Osteoblast (primary cell): ENCODE measurements around the gene VAMP7. TPM values are rescaled to one million over a fixed set of nuclear protein-coding genes. Genes with fewer than 3 reads are reported as not detected.

Experiments
- DNase-seq: peaks from one replicate; pipeline ENCODE4 v3.0.0; 2011; ENCODE audit warnings: low spot score, mixed read lengths; ENCODE audit not compliant: insufficient read length; ENCODE audit errors: missing footprints
- H2AFZ ChIP-seq: 2 replicates; pipeline ENCODE4 v1.6.0; 2011; ENCODE audit warnings: mild to moderate bottlenecking, low read length
- H3K27ac ChIP-seq: 2 replicates; pipeline ENCODE4 v1.5.1; 2011; ENCODE audit warnings: mild to moderate bottlenecking, low read depth, low read length, moderate library complexity
- H3K27me3 ChIP-seq: 2 replicates; pipeline ENCODE4 v1.6.0; 2012; ENCODE audit warnings: mild to moderate bottlenecking, control low read depth, inconsistent platforms, low read length, moderate library complexity; ENCODE audit not compliant: insufficient read depth
- H3K36me3 ChIP-seq: 2 replicates; pipeline ENCODE4 v1.5.1; 2011; ENCODE audit warnings: mild to moderate bottlenecking, low read length, control low read depth, moderate library complexity; ENCODE audit not compliant: insufficient read depth
- H3K4me1 ChIP-seq: 2 replicates; pipeline ENCODE4 v1.5.1; 2011; ENCODE audit warnings: mild to moderate bottlenecking, low read length, control low read depth, moderate library complexity; ENCODE audit not compliant: insufficient read depth
- H3K4me2 ChIP-seq: 2 replicates; pipeline ENCODE4 v1.6.0; 2011; ENCODE audit warnings: mild to moderate bottlenecking, low read length; ENCODE audit not compliant: insufficient read depth
- H3K4me3 ChIP-seq: fragments of 200-600 bp; sonication (generic); 3 replicates; pipeline ENCODE4 v1.5.1; 2012; ENCODE audit warnings: mild to moderate bottlenecking, low read length, inconsistent platforms; ENCODE audit not compliant: insufficient read depth
- H3K79me2 ChIP-seq: 2 replicates; pipeline ENCODE4 v1.6.0; 2012; ENCODE audit warnings: mild to moderate bottlenecking, low read length, control low read depth, inconsistent platforms; ENCODE audit not compliant: insufficient read depth
- H3K9me3 ChIP-seq: 2 replicates; pipeline ENCODE4 v1.5.1; 2011; ENCODE audit warnings: low read depth, low read length, control low read depth
- H4K20me1 ChIP-seq: 2 replicates; pipeline ENCODE4 v1.6.0; 2012; ENCODE audit warnings: mild to moderate bottlenecking, low read length, control low read depth; ENCODE audit not compliant: insufficient read depth
- total RNA-seq: library from RNA; depleted of rRNA; stranded (reverse); fragments of >200 nt; gene quantifications from 2 replicates; pipeline ENCODE4 v1.2.3, GENCODE V29; 2012
- TF ChIP-seq, protein P1 (sequence below): IDR thresholded peaks from 2 replicates; pipeline ENCODE4 v1.5.1; 2011; ENCODE audit warnings: mild to moderate bottlenecking, low read depth, low read length, moderate library complexity; ENCODE audit errors: extremely low read depth

Gene VAMP7
- total RNA-seq, 1 donor: 49.9 TPM

- H3K36me3 ChIP-seq: no peaks in the 10 kb centered on the region
- no peak overlapping the region for H3K4me2 ChIP-seq
- no peak overlapping the region for H3K27ac ChIP-seq
- peaks cover 3% of the 10 kb centered on the region for H3K9me3 ChIP-seq
- DNase-seq: no peak
- no peak overlapping the region for H3K4me3 ChIP-seq
- TF ChIP-seq, protein P1, sequence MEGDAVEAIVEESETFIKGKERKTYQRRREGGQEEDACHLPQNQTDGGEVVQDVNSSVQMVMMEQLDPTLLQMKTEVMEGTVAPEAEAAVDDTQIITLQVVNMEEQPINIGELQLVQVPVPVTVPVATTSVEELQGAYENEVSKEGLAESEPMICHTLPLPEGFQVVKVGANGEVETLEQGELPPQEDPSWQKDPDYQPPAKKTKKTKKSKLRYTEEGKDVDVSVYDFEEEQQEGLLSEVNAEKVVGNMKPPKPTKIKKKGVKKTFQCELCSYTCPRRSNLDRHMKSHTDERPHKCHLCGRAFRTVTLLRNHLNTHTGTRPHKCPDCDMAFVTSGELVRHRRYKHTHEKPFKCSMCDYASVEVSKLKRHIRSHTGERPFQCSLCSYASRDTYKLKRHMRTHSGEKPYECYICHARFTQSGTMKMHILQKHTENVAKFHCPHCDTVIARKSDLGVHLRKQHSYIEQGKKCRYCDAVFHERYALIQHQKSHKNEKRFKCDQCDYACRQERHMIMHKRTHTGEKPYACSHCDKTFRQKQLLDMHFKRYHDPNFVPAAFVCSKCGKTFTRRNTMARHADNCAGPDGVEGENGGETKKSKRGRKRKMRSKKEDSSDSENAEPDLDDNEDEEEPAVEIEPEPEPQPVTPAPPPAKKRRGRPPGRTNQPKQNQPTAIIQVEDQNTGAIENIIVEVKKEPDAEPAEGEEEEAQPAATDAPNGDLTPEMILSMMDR: no peak
- H3K4me1 ChIP-seq: no peaks in the 10 kb centered on the region
- H2AFZ ChIP-seq: no peak overlapping the region
- no peaks in the 10 kb centered on the region for H3K79me2 ChIP-seq
- no peaks in the 10 kb centered on the region for H4K20me1 ChIP-seq
- H3K27me3 ChIP-seq: peaks cover 2% of the 10 kb centered on the region
Observed at GRCh38 chrX:155871934-155872333, 9.2 kb upstream of the VAMP7 start.

- H3K4me1 ChIP-seq: no peaks in the 10 kb centered on the region
Observed at GRCh38 chrX:155873188-155873587, 8.0 kb upstream of the VAMP7 start.

GRCh38 chrX:155874571-155875244 lies 6.4 kb upstream of the VAMP7 start:
- Histone ChIP-seq H3K4me3 (peak overlapping the region; percentile 50), H3K4me2 (peak overlapping the region; percentile 50), H4K20me1 (no peaks in the 10 kb centered on the region), H2AFZ (peak overlapping the region; percentile 72), H3K9me3 (no peaks in the 10 kb centered on the region), H3K79me2 (no peaks in the 10 kb centered on the region), H3K36me3 (no peaks in the 10 kb centered on the region), H3K27ac (no peak overlapping the region), H3K27me3 (peaks cover 2% of the 10 kb centered on the region), H3K4me1 (no peaks in the 10 kb centered on the region)
- TF ChIP-seq, protein P1: no peak
- DNase-seq: no peak

More at GRCh38 chrX:155873188-155873587, 8.0 kb upstream of the VAMP7 start:
- TF ChIP-seq, protein P1: no peak
- Histone ChIP-seq H3K4me3 (no peak overlapping the region), H3K27me3 (peaks cover 2% of the 10 kb centered on the region), H3K4me2 (no peak overlapping the region), H2AFZ (no peak overlapping the region), H3K9me3 (no peaks in the 10 kb centered on the region), H3K27ac (no peak overlapping the region), H3K79me2 (no peaks in the 10 kb centered on the region), H3K36me3 (no peaks in the 10 kb centered on the region), H4K20me1 (no peaks in the 10 kb centered on the region)
- DNase-seq: no peak

GRCh38 chrX:155876704-155877103 lies 4.4 kb upstream of the VAMP7 start:
- no peaks in the 10 kb centered on the region for H4K20me1 ChIP-seq
- no peaks in the 10 kb centered on the region for H3K9me3 ChIP-seq
- no peak overlapping the region for H2AFZ ChIP-seq
- H3K4me1 ChIP-seq: peaks cover under 1% of the 10 kb centered on the region
- no peak overlapping the region for H3K4me2 ChIP-seq
- H3K27ac ChIP-seq: no peak overlapping the region
- TF ChIP-seq, protein P1: no peak
- no peaks in the 10 kb centered on the region for H3K36me3 ChIP-seq
- DNase-seq: no peak
- H3K79me2 ChIP-seq: peaks cover 5% of the 10 kb centered on the region
- no peak overlapping the region for H3K4me3 ChIP-seq
- peaks cover 2% of the 10 kb centered on the region for H3K27me3 ChIP-seq
